Measurements from ENCODE around the gene SCPEP1.
"Not testable (repeated sequence)": the region's sequence is repeated elsewhere in the genome, so short reads cannot be mapped to it uniquely, and the experiment has no call there.

Gene SCPEP1

DNA sequence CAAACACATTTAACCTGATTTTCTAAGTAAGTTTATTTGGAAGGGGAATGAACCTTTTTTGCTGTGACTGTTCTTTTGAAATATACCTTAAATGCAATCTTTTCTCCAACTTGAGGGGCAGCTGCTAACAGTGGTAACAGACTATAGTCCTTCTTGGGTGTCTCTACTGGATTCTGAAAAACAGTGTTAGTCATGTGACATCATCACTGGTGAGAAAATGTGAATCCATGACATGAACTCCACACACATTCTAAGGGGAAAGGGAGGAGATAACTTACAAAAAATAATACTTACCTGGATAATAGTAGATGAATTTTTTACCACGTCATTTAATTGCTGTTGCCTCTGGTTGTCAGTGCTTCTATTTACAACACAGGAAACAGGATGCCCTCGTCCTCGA is 28.3 kb upstream of the SCPEP1 start:
- no peaks in the 10 kb centered on the region for H3K27me3 ChIP-seq (replicated peaks; ENCODE audit: control insufficient read depth, insufficient read depth, low read length)
- TF ChIP-seq, protein P1, sequence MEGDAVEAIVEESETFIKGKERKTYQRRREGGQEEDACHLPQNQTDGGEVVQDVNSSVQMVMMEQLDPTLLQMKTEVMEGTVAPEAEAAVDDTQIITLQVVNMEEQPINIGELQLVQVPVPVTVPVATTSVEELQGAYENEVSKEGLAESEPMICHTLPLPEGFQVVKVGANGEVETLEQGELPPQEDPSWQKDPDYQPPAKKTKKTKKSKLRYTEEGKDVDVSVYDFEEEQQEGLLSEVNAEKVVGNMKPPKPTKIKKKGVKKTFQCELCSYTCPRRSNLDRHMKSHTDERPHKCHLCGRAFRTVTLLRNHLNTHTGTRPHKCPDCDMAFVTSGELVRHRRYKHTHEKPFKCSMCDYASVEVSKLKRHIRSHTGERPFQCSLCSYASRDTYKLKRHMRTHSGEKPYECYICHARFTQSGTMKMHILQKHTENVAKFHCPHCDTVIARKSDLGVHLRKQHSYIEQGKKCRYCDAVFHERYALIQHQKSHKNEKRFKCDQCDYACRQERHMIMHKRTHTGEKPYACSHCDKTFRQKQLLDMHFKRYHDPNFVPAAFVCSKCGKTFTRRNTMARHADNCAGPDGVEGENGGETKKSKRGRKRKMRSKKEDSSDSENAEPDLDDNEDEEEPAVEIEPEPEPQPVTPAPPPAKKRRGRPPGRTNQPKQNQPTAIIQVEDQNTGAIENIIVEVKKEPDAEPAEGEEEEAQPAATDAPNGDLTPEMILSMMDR (IDR thresholded peaks at IDR 0.05; ENCODE audit: insufficient read depth, low read length, poor library complexity, severe bottlenecking), result no peak
- no peak for DNase-seq (ENCODE audit: extremely low read depth, insufficient read length)
- peaks cover 5% of the 10 kb centered on the region for H3K36me3 ChIP-seq (ENCODE audit: control insufficient read depth, insufficient read depth, low read length)
- no peak overlapping the region for H3K4me3 ChIP-seq (replicated peaks; ENCODE audit: low read depth, low read length)

DNA sequence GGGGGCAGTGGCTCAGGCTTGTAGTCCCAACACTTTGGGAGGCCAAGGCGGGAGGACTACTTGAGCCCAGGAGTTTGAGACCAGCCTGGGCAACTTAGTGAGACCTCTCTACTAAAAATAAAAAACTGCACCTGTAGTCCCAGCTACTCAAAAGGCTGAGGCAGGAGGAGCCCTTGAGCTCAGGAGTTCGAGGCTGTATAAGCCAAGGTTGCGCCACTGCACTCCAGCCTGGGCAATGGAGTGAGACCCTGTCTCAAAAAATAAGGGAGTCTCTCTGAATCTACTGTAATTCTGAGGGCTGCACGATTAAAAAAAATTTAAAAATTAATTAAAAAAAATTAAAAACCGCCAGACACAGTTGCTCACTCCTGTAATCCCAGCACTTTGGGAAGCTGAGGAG is 20.9 kb upstream of the SCPEP1 start:
- no peak overlapping the region for H3K4me3 ChIP-seq (replicated peaks; ENCODE audit: low read depth, low read length)
- H3K36me3 ChIP-seq (ENCODE audit: control insufficient read depth, insufficient read depth, low read length), result no peaks in the 10 kb centered on the region
- H3K27me3 ChIP-seq (replicated peaks; ENCODE audit: control insufficient read depth, insufficient read depth, low read length), result no peaks in the 10 kb centered on the region
- DNase-seq (ENCODE audit: extremely low read depth, insufficient read length), result no peak
- TF ChIP-seq, protein P1 (IDR thresholded peaks at IDR 0.05; ENCODE audit: insufficient read depth, low read length, poor library complexity, severe bottlenecking), result no peak

DNA sequence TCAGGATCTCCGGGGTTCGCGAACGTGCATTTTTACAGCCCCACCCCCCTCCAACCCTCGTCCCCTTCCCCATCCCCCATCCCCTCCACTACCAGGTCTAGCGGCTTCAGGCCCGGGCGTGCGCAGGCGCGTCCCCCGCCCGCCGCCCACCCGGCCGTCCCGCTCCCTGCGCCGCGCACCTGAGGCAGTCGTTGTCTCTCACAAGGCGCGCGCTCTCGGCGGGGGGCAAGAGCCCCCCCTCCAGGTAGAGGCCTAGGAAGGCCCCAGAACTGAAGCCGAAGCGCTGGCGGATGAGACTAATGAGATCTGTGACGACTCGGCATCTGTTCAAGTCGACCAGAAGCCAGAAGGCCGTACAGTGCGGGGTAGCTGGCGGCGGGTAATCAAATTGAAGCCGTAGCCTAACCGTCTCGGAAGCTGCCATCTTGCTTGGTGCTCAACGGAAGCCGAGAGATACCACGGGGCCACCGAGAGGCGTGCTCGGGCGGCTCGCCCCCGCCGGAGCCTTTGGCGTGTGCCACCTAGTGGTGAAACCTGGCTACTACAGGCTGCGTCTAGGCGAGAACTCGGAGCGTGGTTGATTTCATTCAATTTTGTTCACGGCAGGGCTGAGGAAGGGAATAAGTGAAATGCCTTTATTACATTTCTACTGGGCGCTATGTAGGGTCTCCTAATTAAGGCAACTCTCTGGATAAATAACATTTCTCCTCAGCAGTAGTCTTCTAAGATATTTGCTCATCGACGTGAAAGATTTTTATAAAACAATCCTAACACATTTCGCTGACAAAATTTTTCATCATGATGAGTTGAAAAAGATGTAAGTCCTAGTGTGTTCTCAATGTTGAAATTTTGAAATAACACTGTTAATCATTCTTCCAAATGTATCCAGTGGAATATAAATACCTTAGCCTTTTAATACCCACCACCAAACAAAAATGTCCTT is 17.1 kb upstream of the SCPEP1 start, which contains the start of gene COIL:
Gene COIL, minus strand, starts transcription at position 455 of the 943 bp plus-strand sequence. Its CDS starts 31 bp downstream, at position 424.
- peak; percentile 91 for DNase-seq (ENCODE audit: extremely low read depth, insufficient read length)
- no peaks in the 10 kb centered on the region for H3K27me3 ChIP-seq (replicated peaks; ENCODE audit: control insufficient read depth, insufficient read depth, low read length)
- TF ChIP-seq, protein P1 (IDR thresholded peaks at IDR 0.05; ENCODE audit: insufficient read depth, low read length, poor library complexity, severe bottlenecking), result peak; percentile 99

DNA sequence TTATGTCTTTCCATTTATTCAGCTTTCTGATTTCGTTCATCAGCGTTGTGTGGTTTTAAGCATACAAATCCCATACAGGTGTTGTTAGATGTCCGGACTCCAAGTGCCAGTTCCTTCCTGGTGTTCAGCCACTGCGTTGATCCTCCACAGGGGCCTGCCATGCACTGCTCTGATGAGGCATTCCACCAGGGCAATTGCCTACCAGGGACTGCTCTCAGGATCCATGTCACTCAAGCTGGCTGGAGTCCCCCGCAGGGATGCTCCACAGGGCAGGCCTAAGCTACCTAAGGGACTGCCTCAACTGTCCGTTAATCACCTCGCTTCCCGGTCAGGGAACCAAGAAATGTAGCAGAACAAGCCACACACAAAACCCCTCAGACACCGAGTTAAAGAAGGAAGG is 12.7 kb upstream of the SCPEP1 start:
- not testable (repeated sequence) for DNase-seq (ENCODE audit: extremely low read depth, insufficient read length); H3K27me3 ChIP-seq (replicated peaks; ENCODE audit: control insufficient read depth, insufficient read depth, low read length); H3K4me3 ChIP-seq (replicated peaks; ENCODE audit: low read depth, low read length); H3K36me3 ChIP-seq (ENCODE audit: control insufficient read depth, insufficient read depth, low read length)

More for the DNA sequence above, 17.1 kb upstream of the SCPEP1 start, which contains the start of gene COIL:
- no peaks in the 10 kb centered on the region for H3K36me3 ChIP-seq (ENCODE audit: control insufficient read depth, insufficient read depth, low read length)
- peak within 1 kb of the TSS; percentile 64 for H3K4me3 ChIP-seq (replicated peaks; ENCODE audit: low read depth, low read length)

DNA sequence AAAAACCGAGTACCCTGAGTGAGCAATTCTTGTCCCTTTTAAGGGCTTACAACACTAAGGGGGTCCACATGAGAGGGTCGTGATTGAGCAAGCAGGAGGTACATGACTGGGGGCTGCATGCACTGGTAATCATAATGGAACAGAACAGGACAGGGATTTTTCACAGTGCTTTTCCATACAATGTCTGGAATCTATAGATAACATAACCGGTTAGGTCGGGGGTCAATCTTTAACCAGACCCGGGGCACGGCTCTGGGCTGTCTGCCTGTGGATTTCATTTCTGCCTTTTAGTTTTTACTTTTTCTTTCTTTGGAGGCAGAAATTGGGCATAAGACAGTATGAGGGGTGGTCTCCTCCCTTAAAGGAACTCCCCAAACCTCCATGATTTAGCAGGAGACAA is 12.2 kb upstream of the SCPEP1 start:
- H3K4me3 ChIP-seq (replicated peaks; ENCODE audit: low read depth, low read length); H3K36me3 ChIP-seq (ENCODE audit: control insufficient read depth, insufficient read depth, low read length); H3K27me3 ChIP-seq (replicated peaks; ENCODE audit: control insufficient read depth, insufficient read depth, low read length); DNase-seq (ENCODE audit: extremely low read depth, insufficient read length): not testable (repeated sequence)

DNA sequence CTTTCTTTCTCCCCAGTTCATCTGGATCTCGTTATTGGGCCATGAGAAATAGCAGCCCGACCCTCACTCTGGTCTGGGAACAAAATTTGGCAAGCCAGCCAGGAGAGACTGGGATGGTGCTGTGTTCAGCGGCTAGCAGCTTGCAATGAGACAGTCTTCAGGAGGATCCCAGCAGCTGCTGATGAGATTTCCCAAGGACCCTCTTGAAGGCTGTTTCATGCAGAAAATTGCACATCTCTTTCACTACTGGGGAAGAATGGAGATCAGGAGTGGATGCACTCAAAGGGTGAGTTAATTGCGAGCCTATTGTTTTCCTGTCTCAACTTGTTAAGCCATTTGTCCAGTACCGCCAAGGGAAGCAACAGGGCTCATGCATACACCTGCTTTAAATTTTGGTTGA is 11.6 kb upstream of the SCPEP1 start:
- H3K4me3 ChIP-seq (replicated peaks; ENCODE audit: low read depth, low read length), result no peak overlapping the region
- DNase-seq (ENCODE audit: extremely low read depth, insufficient read length), result no peak
- TF ChIP-seq, protein P1 (IDR thresholded peaks at IDR 0.05; ENCODE audit: insufficient read depth, low read length, poor library complexity, severe bottlenecking), result no peak
- no peaks in the 10 kb centered on the region for H3K27me3 ChIP-seq (replicated peaks; ENCODE audit: control insufficient read depth, insufficient read depth, low read length)
- H3K36me3 ChIP-seq (ENCODE audit: control insufficient read depth, insufficient read depth, low read length), result no peaks in the 10 kb centered on the region

All from GM06990 (cell line).